C1 segment of cervical spinal cord (tissue), 14 donors: ENCODE data around the gene RPL27A.
"Not testable (repeated sequence)": the region's sequence is repeated elsewhere in the genome, so short reads cannot be mapped to it uniquely, and the experiment has no call there.

ENCODE experiments used
- DNase-seq, 14 donors: peaks; one replicate each; lab custom pipeline; 2025; lab: John Stamatoyannopoulos, UW

The RPL27A gene

DNA sequence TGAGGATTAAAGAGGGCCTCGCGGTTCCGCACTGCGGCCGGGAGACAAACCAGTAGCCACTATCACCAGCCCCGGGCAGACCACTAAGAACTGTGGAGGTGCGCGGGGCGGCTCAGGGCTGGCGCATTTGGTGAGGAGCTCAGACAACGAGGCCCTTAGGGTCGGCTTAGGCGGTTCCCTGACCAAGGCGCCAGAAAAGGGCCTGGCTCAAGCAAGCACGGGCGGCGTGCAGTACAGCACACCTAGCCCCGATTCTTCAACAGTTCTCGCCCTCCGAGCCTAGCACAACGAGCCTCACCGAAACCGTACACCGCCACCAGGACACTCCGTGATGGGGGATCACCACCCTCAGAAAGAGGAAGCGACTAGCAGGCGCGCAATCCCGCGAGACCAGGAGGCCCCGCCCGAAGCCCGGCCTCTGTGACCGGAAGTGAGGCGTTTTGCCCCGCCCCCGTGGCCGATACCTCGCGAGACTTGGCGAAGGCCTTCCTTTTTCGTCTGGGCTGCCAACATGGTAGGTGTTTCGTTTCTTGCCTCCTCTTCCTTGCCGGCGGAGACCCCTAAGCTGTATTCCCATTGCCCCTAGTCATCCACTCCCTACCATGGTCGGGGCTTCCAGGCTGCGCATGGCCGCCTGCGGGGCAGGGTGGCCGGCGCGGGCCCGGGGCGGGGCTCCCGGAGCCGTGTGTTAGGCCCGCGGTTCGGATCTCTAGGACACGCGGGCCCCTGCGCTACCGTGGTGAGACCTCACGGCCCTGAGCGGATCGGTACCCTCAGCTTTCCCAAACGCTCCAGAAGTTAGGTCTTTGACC is at the start of gene RPL27A, which contains the start of gene TRIM66:
Gene RPL27A, plus strand, starts transcription at position 490 of the 812 bp plus-strand sequence. Its CDS starts 22 bp downstream, at position 512.
Gene TRIM66, minus strand, starts transcription at position 363 of the 812 bp plus-strand sequence. CDS start 10,391 bp downstream, outside the sequence.
- peak; percentile 82 to 97 (median 94) for DNase-seq

DNA sequence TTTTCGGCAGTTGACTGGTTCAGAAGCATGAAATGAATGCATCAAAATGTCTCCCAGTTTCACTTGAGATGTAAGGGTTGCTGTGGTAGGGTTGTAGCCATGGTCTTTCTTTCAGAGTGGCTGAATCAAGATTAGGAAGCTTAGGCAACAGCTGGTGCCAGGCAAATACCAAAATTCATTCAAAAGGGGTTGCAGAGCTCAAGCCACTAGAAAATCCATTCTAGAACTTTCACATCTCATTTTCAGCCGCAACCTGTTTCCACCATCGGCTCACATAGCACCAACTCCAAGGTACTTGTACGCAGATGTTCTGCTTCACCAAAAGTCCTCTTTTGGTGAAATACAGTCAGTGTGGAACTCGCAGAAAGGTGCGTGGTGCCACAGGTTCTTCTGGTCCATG is 48.1 kb upstream of the RPL27A start:
- DNase-seq, result no peak

DNA sequence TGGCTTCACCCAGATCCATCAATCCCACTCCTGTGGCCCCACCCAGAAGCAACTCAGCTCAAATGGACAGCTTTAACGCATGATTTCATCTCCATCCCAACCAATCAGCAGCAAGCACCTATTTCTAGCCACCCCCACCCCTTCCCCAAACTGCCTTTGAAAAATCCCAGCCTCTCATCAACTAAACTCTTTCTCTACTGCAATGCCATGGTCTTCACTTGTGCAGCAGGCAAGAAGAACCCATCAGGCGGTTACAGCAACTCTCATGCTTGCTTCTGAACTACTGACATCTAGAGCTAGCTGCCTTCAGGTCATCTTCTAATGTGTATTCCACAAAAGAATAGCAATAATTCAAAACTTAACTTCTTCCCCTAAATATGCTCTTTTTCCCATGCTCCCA is 46.5 kb upstream of the RPL27A start:
- DNase-seq, result no peak

DNA sequence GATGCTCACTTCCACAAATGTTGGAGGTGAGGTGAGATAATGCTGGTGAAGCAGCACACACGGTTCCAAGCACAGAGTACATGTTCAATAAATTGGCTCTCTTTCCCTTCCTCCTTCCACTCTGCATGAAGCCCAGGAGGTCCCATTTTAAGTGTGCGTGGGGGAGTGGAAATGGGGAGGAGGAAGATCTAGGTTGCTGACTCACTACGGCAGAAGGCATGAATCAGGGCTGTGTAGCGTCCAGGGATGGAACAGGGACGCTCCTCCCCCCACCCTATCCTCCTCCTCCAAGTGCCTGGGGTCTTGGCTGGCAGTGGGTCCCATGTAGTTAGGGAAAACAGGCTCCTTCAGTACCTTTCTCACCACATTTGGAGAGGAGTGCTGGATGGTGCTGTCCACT is 44.3 kb upstream of the RPL27A start:
- no peak for DNase-seq

DNA sequence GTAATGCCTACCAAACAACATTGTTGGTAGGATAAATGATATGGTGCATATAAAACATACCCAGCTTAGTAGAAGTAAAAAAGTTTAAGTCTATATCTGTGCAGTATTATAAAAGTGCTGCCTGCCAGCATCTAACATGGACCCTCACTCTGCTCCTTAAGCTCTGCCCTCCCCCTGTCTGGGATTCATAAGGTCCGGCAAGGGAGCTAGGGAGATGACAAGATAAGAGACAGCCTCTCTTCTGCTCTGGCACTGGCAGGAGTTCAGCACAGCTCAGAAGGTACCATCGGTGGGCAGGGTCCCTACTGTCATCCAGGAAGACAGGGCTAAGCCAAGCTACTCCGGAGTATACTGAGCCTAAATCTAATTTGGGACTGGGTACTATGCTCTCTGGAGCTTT is 42.9 kb upstream of the RPL27A start:
- no peak for DNase-seq

DNA sequence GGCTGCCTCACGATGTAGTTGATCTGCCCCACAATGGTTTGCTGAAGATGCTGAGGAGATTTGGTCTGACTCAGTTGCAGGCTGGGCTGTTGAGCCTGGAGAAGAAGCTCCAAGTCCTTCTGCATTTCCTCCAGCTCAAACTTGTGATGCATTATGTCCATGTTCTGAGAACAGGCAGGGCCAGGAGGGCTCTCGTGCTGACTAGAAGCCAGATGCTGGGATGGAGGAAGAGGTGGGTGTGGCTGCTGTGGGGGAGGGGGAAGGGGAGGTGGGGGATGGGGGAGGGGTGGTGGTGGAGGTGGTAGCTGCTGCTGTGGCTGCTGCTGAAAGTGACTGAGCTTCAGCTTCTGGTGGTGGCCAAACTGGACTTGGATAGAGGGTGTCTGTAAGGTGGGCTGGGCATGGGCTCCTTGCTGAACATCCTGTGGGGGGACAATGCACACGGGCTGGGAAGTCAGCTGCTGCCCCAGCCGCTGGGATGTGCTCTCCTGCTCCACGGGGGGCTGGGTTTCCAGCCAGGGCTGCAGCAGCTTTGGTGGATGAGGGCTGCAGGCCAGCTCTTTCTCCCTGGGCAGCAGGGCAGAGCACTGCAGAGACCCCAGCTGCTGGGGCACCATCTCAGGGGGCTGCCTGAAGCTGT is 42.2 kb upstream of the RPL27A start:
- no peak for DNase-seq

DNA sequence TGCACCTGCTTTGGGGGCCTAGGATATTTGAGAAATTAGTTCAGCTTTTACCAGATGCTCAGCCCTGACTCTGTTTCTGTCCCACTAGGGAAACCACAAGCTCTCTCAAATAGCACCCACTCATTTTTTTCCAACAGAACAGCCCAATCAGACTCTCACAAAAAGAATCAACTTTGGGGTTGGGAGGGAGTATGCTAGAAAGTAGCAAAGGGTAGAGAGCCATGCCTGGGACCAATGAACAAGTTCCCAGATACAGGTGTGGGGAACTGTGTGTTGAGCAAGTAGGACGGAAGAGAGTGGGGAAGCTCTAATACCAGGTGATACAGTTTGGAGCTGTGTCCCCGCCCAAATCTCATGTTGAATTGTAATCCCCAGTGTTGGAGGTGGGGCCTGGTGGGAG is 41.3 kb upstream of the RPL27A start:
- DNase-seq, result no peak

DNA sequence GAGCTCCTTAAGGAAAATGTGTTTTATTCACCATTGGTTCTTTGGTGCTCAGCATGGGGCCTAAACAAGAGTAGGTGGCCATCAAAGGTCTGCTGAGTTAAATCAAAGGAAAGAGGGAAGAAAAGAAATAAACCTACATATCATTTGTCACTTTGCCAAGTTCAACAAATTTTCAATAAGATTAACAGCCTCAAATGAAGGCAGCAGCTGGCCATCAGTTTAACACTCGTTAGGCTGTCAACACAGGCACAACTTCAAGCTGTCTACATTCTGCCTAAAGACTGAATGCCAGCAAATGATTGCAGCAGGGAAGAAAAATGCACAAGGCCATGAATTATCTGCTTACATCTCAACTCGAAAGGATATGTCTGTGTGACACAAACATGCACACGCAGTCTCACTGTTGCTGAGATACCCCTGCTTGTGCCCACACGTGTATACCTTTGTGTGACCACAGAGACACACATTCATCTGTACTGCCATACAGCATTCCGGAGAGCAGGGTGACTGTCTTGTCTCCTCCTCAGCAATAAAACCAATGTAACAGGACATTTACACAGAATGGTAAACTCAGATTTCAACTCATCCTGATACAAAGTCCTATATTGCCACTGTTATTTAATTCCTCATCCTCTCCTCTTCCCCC is 40.3 kb upstream of the RPL27A start:
- no peak for DNase-seq

DNA sequence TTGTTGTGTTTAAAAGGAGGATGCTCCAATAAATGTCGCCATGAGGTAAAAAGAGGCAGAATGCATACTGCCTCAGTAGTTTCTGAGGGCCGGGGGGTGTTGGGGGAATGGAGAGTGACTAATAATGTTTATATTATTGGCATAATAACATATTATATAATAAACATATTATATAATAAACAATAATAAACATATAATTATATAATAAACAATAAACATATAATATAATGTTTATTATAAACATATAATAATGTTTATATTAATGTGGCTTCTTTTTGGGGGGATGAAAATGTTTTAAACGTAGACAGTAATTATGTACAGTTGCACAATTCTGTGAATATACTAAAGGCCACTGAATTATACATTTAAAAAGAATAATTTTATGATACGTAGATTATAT is 35.7 kb upstream of the RPL27A start:
- no peak for DNase-seq

DNA sequence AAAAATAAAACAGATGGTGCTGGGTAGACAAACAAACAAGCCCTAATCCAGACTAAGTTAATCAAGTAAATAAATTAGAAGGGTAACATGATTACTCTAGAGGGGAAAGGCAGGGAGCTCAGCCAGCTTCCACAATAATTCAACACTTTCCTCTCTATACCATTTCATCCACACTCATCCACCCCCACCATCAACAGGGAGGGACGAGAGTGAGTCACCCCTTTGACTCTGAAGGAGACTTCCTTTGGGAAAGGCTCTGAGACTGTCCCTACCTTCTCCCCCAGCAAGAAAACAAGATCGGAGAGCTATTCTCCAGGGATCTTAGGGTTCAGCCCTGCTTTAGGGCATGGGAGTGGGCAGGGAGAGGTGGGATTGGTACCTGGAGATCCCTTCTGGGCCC is 33.2 kb upstream of the RPL27A start:
- no peak for DNase-seq

DNA sequence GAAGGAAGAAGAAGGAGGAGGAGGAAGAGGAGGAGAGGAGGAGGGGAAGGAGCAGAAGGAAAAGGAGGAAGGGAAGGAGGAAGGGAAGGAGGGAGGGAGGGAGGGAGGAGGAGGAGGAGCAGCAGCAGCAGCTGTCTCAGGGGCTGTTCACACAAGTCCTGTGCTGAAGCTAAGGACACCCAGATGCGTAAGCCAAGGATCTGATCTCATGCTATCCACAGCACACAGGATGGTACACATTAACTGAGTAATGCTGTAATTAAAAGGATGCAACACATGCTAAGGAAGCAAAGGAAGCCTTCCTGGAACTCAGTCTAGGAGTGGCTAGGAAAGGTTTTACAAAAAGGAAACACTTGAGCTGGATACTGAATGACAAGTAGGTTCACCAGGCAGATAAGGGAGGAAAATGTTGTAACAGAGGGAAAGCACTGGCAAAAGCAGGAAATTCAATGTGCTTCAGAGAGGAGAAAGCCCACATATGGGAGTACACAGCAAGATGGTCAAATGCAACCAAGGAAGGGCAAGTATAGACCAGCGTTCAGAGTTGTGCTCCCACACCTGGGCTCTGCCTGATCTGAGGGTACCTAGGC is 32.1 kb upstream of the RPL27A start:
- no peak for DNase-seq

DNA sequence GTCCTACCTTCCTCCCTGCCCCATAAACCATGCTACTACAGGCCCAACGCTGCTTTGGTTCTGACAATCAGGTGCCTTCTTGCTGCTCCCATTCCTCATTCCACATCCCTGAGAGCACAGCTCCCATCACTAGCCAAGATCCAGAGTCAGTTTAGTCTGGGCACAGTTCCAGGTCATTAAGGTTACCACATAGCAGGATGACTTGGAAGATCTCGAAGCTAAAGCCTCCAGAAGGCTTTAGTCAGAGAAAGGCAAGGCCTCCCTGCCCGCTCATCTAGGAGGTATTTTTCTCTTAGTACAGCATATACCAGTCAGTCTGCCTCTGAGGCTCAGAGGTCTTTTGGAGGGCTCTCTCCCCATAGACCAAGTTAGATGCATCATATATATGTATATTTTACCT is 30.5 kb upstream of the RPL27A start:
- DNase-seq, result no peak

DNA sequence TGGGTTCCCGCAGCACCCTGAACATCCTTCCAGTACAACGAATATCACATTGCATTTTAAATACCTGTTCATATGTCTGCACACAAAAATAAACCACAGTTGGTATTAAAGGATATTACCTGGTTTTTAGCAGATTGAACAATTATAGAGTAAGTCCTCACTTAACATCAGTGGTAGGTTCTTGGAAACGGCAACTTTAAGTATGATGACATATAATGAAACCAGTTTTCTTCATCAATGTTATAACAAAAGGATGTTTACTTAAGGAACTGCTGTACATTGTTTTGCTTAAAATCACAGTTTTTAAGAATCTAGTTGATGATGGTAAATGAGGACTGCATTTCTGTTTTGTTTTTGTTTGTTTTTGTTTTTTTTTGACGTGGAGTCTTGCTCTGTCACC is 28.1 kb upstream of the RPL27A start:
- no peak for DNase-seq

DNA sequence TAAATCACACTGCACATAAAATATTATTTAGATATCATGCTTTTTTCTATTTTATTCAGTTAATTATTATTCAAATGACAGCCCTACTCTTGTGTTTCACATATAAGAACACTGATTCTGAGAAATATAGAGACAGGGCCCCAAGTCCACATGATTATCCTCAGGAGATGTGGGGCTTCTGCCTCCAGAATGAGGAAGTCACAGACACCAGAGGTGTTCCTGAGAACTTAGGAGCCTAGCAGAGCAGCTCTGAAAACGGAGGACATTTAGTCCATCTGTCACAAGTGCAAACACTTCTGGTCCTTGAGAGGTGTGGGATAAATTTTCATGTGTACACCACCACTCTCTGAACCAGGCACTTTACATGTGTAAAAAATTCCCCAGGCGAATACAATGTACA is 26.3 kb upstream of the RPL27A start:
- DNase-seq, result no peak

DNA sequence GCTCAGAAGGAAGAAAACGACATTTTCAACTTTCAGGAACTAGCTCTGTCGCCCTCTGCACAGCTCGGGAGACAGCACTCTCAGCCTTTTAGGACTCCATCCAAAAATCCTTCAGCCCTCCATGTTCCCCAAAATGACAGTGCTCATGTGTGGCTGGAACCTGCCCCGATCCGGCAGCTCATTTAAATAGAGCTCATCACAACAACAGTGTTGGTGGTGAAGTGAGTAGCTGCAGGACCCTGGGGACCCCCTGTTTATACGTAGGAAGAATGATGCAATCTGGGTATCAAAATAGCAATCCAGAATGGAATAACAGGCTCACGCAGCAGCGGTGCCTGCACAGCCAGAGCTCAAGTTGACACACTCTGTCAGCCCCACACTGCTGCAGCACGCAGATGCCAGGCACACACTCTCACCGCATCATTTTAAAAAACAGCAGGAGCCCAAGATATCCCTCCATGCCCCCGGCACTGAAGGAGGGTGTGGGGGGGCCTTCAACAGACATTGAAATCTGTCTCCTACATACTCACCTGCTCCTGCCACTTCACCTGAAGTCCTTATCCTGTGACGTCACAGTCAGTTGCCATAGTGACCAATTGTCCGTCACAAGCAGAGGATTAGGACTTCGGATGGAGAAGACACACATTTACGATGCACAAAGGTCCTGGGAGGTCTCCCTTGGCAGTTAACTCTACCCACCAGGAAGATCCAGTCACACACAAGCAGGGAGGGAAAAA is 24.1 kb upstream of the RPL27A start:
- peak in 1 of 14 donors; percentile 71 for DNase-seq

DNA sequence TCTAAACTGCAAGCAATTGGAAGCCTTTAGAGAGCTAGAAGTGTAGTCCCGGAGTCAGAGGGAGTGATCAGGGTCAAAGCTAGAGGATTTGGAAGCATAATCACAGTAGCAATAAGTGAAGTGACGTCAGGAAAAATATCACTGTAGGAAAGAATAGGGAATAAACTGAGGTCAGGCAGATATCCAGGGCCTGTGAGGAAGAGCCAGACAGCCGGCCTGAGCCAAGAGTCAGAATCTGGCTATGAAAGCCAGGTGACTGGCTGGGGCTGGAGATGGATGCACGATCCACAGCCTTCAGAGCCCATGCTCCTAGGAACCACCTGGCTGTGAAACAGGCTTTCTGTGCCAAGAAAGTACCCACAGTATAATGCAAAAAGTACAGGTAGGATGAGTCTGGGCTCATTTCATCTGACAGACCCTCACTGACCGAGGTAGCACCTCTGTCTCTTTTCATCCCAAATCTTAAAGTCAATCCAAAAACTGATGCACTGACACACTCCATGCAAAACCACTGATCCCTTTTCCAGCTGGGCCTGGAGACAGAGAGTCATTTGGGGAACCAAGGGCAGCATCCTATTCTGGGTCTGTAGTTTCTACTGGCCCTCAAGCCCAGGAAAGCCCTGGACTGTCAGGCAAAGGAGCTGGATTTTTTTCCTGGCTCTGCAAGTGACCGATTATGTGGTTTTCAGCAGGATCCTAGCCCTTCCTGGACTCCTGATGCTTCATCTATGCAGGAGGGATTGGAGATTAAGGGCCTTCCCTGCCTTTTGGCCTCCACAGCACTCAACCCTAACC is 21.4 kb upstream of the RPL27A start:
- peak in 1 of 14 donors; percentile 33 for DNase-seq

DNA sequence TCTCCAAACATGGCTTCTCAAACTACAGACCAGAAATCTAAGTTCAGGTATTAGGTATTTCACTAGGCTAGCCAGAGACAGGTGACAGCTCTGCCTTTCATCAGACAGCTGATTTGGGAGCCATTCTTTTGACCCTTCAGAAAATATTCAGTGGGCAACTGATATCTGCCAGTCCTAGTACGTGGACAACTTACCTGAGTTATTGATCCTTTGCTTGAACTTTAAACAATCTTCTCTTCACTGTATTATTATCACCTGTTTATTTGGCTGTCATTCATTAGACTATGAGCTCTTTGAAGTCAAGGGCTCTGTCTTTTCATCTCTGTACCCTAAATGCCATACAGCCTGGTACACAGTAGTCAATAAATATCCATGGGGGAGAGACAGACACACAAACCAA is 17.4 kb upstream of the RPL27A start:
- DNase-seq, result no peak

DNA sequence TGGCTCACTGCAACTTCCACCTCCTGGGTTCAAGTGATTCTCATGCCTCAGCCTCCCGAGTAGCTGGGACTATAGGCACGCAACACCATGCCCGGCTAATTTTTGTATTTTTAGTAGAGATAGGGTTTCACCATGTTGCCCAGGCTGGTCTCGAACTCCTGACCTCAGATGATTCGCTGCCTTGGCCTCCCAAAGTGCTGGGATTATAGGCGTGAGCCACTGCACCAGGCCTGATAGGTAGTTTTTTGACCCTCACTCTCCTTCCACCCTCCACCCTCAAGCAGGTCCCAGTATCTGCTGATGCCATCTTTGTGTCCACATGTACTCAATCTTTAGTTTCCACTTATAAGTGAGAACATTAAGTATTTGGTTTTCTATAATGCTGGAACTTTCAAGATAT is 12.5 kb upstream of the RPL27A start:
- not testable (repeated sequence) for DNase-seq

DNA sequence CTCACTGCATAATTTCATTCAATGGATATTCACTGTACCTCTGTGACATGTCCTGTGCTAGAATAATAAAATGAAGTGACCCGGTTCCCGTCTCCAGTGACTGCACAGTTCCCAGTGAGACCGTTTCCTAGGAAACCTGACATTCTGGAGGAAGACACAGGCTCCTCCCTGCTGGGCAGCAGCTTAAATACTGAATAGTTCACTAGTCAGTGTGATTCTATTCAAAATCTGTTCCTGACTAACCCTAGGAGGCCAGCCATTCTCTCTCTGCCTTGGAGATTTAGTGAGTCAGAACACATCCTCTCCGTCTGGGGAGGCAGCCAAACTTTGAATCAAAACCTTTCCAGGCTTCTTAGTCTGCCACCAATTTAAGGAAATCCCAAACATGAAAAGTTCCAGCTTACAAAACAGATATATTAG is 11.4 kb upstream of the RPL27A start:
- peak in 11 of 14 donors; percentile 10 to 95 (median 39) for DNase-seq

DNA sequence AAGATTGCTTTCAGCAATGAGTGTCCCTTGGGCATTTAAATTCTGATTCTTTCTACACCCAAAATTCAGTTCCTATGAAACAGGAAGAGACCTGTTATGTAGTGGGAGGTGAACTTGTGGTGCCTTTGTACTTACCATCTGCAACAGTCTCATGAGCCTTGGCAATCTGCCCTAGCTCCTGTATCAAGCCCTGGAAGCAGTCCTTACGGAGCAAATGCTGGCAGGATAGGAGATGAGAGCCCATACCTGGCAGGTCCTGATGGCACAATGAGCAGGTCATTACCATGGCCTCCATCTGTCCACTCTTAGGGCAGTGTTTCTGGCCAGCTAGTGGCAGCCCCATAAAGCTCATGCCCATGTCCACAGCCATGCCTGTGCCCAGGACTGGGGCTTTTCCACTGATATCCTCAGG is 10.9 kb upstream of the RPL27A start:
- DNase-seq, result peak in 5 of 14 donors; percentile 28 to 95 (median 44)

DNA sequence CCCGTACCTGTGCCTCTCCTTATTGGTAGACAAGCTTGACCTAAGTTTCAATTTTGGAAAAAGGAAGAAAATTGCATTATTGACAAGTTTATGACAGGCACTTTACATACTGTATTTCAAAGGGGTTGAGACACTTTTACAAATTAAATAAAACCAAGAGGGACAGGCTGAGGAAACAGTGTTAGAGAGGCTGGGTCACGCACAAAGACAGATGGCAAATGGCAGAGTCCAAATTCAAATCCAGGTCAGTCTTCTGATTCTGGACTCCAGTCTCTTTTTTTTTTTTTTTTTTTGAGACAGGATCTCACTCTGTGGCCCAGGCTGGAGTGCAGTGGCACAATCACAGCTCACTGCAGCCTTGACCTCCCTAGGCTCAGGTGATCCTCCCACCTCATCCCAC is 10.2 kb upstream of the RPL27A start:
- DNase-seq, result peak in 1 of 14 donors; percentile 79
